ENCODE results near the gene ZDHHC6. TPM values are rescaled to one million over a fixed set of nuclear protein-coding genes. Genes with fewer than 3 reads are reported as not detected.
"Not testable (repeated sequence)": the region's sequence is repeated elsewhere in the genome, so short reads cannot be mapped to it uniquely, and the experiment has no call there.

Gene ZDHHC6
- total RNA-seq, 3 donors from 2014 or later (not counting 1 experiment from before 2014, with no cell fraction given) = 29.1 to 36.1 (median 30.2) TPM

GRCh38 chr10:112409299-112409698 lies 37.4 kb downstream of the ZDHHC6 start:
- Mint-ChIP-seq H3K4me3 (no peak overlapping the region), H3K4me1 (no peaks in the 10 kb centered on the region), H3K36me3 (peaks cover 22% of the 10 kb centered on the region), H3K9me3 (no peaks in the 10 kb centered on the region), H3K27me3 (ENCODE audit: low read depth in 2 of 2) (no peaks in the 10 kb centered on the region), H3K27ac (peak overlapping the region in 1 of 2 donors; percentile 24)
- no peak overlapping the region for H3K27ac ChIP-seq (ENCODE audit: low read length)
- no peaks in the 10 kb centered on the region for H3K4me1 ChIP-seq (ENCODE audit: control insufficient read depth, insufficient read depth, low read length)
- H3K4me3 ChIP-seq (ENCODE audit: low read length) = no peak overlapping the region
- 100% methylated on average over 2 of the region's 2 CpGs for WGBS (ENCODE audit: insufficient coverage)
- no peak for ATAC-seq
- no peak for DNase-seq
- H3K27me3 ChIP-seq (ENCODE audit: control insufficient read depth, insufficient read depth, low read length) = no peaks in the 10 kb centered on the region
- no peaks in the 10 kb centered on the region for H3K9me3 ChIP-seq (ENCODE audit: control insufficient read depth, insufficient read depth, low read length)
- peaks cover 90% of the 10 kb centered on the region for H3K36me3 ChIP-seq (ENCODE audit: control insufficient read depth, insufficient read depth, low read length)
- intact Hi-C loops (cut with micrococcal nuclease) = no loop called here
- TF ChIP-seq CTCF (IDR thresholded peaks at IDR 0.05) = no peak

GRCh38 chr10:112407696-112408095 lies 39.0 kb downstream of the ZDHHC6 start:
- Mint-ChIP-seq H3K36me3 (peaks cover 31% of the 10 kb centered on the region), H3K4me3 (no peak overlapping the region), H3K9me3 (no peaks in the 10 kb centered on the region), H3K4me1 (peaks cover 0 to 1% of the 10 kb centered on the region in 2 donors), H3K27me3 (ENCODE audit: low read depth in 2 of 2) (no peaks in the 10 kb centered on the region), H3K27ac (no peak overlapping the region)
- Histone ChIP-seq H3K4me3 (ENCODE audit: low read length) (no peak overlapping the region), H3K27ac (ENCODE audit: low read length) (no peak overlapping the region), H3K9me3 (ENCODE audit: control insufficient read depth, insufficient read depth, low read length) (no peaks in the 10 kb centered on the region), H3K36me3 (ENCODE audit: control insufficient read depth, insufficient read depth, low read length) (peaks cover 87% of the 10 kb centered on the region), H3K27me3 (ENCODE audit: control insufficient read depth, insufficient read depth, low read length) (no peaks in the 10 kb centered on the region), H3K4me1 (ENCODE audit: control insufficient read depth, insufficient read depth, low read length) (no peaks in the 10 kb centered on the region)
- ATAC-seq (no peak), DNase-seq (no peak)
- TF ChIP-seq CTCF (IDR thresholded peaks at IDR 0.05) = no peak
- intact Hi-C loops (cut with micrococcal nuclease) = no loop called here
- 100% methylated on average over 1 of the region's 1 CpG for WGBS (ENCODE audit: insufficient coverage)

- H3K4me1 Mint-ChIP-seq; H3K4me3 ChIP-seq (ENCODE audit: low read length); intact Hi-C loops (cut with micrococcal nuclease); H3K27ac ChIP-seq (ENCODE audit: low read length); H3K27me3 Mint-ChIP-seq (ENCODE audit: low read depth in 2 of 2); H3K9me3 ChIP-seq (ENCODE audit: control insufficient read depth, insufficient read depth, low read length); H3K27me3 ChIP-seq (ENCODE audit: control insufficient read depth, insufficient read depth, low read length); H3K9me3 Mint-ChIP-seq; DNase-seq; H3K4me3 Mint-ChIP-seq; H3K4me1 ChIP-seq (ENCODE audit: control insufficient read depth, insufficient read depth, low read length); H3K27ac Mint-ChIP-seq; ATAC-seq: not testable (repeated sequence)
- peaks cover 85% of the 10 kb centered on the region for H3K36me3 ChIP-seq (ENCODE audit: control insufficient read depth, insufficient read depth, low read length)
- H3K36me3 Mint-ChIP-seq = peaks cover 31% of the 10 kb centered on the region
- 73% methylated on average over 2 of the region's 2 CpGs for WGBS (ENCODE audit: insufficient coverage)
Observed at GRCh38 chr10:112406806-112407205, 39.9 kb downstream of the ZDHHC6 start.

GRCh38 chr10:112404617-112405016 lies 42.1 kb downstream of the ZDHHC6 start:
- no peak for ATAC-seq
- H3K9me3 ChIP-seq (ENCODE audit: control insufficient read depth, insufficient read depth, low read length) = no peaks in the 10 kb centered on the region
- Mint-ChIP-seq H3K9me3 (no peaks in the 10 kb centered on the region), H3K27me3 (ENCODE audit: low read depth in 2 of 2) (no peaks in the 10 kb centered on the region), H3K36me3 (peaks cover 30% of the 10 kb centered on the region), H3K27ac (no peak overlapping the region), H3K4me3 (no peak overlapping the region), H3K4me1 (peaks cover 4 to 5% of the 10 kb centered on the region in 2 donors)
- WGBS (ENCODE audit: insufficient coverage) = 94% methylated on average over 2 of the region's 3 CpGs
- peaks cover 80% of the 10 kb centered on the region for H3K36me3 ChIP-seq (ENCODE audit: control insufficient read depth, insufficient read depth, low read length)
- DNase-seq = no peak
- H3K27ac ChIP-seq (ENCODE audit: low read length) = no peak overlapping the region
- intact Hi-C loops (cut with micrococcal nuclease) = no loop called here
- no peaks in the 10 kb centered on the region for H3K27me3 ChIP-seq (ENCODE audit: control insufficient read depth, insufficient read depth, low read length)
- TF ChIP-seq CTCF (IDR thresholded peaks at IDR 0.05) = no peak
- no peaks in the 10 kb centered on the region for H3K4me1 ChIP-seq (ENCODE audit: control insufficient read depth, insufficient read depth, low read length)
- no peak overlapping the region for H3K4me3 ChIP-seq (ENCODE audit: low read length)

All from natural killer cell (primary cell).